ENCODE results near the gene LVRN.
"Not testable (repeated sequence)": the region's sequence is repeated elsewhere in the genome, so short reads cannot be mapped to it uniquely, and the experiment has no call there.

The LVRN gene

DNA sequence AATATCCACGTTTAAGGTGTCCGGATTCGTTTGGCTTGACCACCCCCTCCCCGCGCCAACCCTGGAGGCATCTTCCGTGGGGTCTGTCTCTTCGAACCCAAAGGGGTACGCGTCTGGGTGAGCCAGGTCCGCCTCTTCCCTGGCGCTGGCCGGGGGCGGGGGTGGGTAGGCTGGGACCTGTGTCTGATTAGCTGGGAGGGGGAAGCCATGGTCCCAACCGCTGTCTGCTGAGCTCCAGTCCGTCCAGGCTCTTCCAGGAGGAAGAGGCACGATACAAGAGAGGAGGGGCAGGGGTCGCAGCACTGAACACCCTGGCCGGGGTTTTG is at the start of gene LVRN:
Gene LVRN (plus strand): TSS at position 237 of the 326 bp plus-strand sequence. CDS start 143 bp downstream, outside the sequence.
- in situ Hi-C loops (cut with MboI; ENCODE audit: low sequenced_read_pairs) = no loop called here

GRCh38 chr5:115913623-115914400 is 48.5 kb upstream of the LVRN start:
- in situ Hi-C loops (cut with MboI; ENCODE audit: low sequenced_read_pairs) = not testable (repeated sequence)

DNA sequence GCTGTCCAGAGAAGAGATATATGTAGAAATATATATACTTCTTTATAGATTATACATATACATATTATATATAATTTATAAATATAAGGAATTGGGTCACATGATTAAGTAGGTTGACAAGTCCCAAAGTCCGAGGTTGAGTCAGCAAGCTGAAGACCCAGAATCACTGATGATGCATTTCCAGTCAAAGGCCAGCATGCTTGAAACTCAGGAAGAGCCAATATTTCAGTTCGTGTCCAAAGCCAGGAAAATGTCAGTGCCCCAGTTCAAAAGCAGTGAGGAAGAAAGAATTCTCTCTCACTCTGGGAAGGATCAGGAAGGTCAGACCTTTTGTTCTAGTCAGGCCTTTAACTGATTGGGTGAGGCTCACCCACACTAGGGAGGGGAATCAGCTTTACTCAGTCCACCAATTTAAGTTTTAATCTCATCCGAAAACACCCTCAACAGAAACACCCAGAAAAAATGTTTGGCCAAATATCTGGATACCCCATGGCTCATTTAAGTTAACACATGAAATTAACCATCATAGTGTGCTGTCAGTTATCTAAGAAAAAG is 42.0 kb upstream of the LVRN start:
- in situ Hi-C loops (cut with MboI; ENCODE audit: low sequenced_read_pairs) = no loop called here

- in situ Hi-C loops (cut with MboI; ENCODE audit: low sequenced_read_pairs) = not testable (repeated sequence)
Observed at GRCh38 chr5:115928578-115929407, 33.5 kb upstream of the LVRN start.

- in situ Hi-C loops (cut with MboI; ENCODE audit: low sequenced_read_pairs) = not testable (repeated sequence)
Observed at GRCh38 chr5:115930171-115930570, 32.1 kb upstream of the LVRN start.

DNA sequence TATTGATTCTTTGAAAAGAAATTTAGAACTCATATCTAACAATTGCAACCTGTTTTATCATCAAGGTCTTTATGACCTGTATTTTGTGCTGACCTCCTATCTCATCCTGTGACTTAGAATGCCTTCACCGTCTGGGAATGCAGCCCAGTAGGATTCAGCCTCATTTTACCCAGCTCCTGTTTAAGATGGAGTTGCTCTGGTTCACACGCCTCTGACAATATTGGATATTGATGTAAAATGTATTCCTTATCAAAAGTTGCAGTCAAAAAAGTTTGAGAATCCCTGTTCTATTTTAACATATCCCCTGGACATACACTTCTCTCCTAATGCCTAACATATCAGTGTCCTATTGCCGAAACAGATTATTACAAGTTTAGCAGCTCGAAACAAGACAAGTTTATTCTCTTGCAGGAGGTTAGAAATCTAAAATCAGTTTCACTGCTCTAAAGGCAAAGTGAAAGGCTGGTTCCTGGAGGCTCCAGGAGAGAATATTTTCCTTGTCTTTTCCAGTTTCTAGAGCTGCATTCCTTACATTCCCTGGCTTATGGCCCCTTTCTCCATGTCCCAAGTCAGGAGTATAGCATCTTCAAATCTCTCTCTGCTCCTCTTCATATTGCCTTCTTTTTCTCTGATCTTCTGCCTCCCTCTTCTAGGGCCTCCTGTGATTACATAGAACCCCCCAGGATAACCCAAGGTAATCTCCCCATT is 31.5 kb upstream of the LVRN start:
- in situ Hi-C loops (cut with MboI; ENCODE audit: low sequenced_read_pairs) = no loop called here

DNA sequence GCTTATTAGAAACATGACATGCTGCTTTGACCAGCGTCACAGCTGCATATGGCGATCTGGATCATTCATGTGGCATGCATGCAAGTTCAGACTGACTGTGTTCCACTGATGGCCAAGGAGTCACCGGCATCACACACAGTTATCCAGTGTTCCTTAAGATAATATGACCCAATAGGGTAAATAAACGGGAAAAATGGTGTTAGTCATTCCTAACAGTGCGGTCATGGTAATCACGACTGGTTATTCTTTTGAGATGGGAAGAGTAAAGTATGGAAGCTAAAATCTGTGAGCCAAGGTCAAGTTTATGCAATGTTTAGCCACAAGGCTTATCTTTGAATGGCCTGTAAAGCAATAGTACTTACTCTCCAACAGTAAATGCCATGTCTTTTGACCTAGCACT is 29.3 kb upstream of the LVRN start:
- in situ Hi-C loops (cut with MboI; ENCODE audit: low sequenced_read_pairs) = no loop called here

GRCh38 chr5:115934388-115934974 is 27.8 kb upstream of the LVRN start:
- in situ Hi-C loops (cut with MboI; ENCODE audit: low sequenced_read_pairs) = no loop called here

DNA sequence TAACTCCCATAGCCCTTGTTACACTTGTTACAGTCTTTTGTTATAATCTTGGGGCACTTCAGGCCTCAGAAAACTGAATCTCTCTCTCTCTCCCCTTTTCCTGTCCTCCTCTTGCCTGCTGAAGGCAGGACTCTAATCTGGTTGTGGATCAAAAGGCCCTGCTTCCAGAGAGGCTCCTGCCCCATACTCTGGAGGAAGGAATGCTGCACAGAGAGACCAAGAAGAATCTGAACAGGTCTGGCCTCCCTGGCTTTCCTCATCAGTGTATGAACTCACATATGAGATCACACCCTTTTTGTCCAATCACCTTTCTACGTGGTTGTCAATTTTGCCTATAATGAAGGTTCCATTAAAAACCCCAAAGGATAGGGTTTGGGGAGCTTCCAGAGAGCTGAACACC is 26.2 kb upstream of the LVRN start:
- in situ Hi-C loops (cut with MboI; ENCODE audit: low sequenced_read_pairs) = no loop called here

- in situ Hi-C loops (cut with MboI; ENCODE audit: low sequenced_read_pairs) = no loop called here
Observed at GRCh38 chr5:115939059-115939458, 23.2 kb upstream of the LVRN start.

DNA sequence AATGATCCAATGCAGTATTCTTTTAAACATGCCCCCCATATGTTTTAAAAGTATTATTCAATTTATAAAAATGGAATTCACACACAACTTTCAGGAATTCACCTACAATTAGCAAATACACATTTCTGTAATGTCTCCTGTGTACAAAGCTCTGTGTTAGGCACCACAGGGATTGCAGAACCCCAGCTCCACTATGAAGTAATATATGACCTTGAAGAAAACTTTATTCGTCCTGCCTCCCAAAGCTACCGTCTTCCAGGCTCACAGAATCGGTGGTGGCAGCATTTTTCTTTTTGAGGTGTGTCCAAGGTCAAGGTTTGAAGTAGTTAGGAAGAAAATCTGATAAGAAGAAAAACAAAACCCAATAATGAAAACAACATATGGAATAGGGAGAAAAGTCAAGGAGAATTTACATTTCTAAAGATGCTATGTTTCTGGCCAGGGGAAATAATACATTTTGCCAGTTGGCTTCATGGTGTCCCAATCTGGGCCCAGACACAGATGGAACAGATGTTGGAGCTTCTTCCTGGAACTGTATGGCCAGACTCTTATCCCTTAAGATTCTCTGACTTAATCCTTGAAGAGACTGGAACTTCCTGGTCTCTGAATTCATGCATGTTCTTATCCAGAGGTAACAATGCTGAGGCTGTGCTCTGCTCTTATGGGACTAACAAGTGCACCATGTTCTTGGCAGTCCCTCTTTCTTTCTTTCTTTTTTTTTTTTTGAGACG is 22.0 kb upstream of the LVRN start:
- in situ Hi-C loops (cut with MboI; ENCODE audit: low sequenced_read_pairs) = no loop called here

GRCh38 chr5:115941051-115941675 is 21.1 kb upstream of the LVRN start:
- in situ Hi-C loops (cut with MboI; ENCODE audit: low sequenced_read_pairs) = no loop called here

DNA sequence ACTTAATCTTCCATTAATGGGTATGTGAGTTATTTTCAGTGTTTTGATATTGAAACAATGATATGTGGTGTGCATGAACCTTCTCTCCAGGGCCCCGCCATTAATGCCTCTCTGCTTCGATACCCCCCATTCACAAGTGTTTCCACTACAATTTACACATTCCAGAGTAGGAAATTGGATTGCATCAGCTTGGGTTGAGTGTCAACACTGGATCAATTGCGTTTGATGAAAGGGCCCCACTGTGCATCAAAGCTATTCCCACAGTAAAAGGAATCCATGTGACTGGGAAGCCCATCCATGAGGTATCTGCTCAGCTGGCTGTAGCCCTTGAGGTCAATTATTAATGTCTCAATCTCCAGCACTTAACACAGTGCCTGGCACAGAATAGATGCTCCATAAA is 17.8 kb upstream of the LVRN start:
- in situ Hi-C loops (cut with MboI; ENCODE audit: low sequenced_read_pairs) = no loop called here

DNA sequence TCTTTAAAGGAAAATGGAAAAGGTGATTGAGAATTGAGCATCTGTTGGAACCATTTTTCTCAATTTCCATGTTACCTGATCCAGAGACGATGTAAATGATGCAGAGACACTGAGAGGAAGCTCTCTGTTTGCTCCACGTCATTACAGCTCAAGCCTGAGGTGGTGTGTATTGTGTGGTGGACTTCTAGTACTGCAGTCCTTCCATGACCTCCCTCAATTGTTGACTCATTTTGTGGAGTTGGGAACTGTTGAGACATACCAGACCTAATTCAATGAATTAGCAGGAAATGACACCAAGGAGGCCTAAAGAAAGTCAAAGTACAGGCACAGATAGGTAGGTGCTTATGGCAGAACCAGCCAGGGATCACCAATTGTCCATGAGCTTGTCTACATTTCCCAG is 15.6 kb upstream of the LVRN start:
- in situ Hi-C loops (cut with MboI; ENCODE audit: low sequenced_read_pairs) = no loop called here

DNA sequence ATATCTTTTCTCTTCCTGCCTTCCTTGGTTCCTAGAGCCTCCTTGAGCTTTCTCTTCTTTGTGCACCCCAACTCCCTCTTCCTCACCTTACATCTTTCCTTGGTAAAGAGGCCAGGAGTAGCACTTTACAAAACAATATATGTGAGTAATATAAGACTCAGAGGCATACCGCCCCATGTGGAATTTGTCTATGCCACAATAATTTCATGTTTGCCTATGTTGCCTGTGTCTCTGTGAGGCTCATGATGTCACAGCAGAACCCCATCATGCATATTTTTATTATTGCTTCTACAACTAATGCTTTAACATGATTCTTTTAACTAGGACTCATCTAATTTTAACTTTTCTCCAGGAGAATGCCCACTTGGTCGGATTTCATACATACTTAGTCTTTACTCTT is 15.0 kb upstream of the LVRN start:
- in situ Hi-C loops (cut with MboI; ENCODE audit: low sequenced_read_pairs) = no loop called here

- in situ Hi-C loops (cut with MboI; ENCODE audit: low sequenced_read_pairs) = no loop called here
Observed at GRCh38 chr5:115948091-115948534, 14.2 kb upstream of the LVRN start.

DNA sequence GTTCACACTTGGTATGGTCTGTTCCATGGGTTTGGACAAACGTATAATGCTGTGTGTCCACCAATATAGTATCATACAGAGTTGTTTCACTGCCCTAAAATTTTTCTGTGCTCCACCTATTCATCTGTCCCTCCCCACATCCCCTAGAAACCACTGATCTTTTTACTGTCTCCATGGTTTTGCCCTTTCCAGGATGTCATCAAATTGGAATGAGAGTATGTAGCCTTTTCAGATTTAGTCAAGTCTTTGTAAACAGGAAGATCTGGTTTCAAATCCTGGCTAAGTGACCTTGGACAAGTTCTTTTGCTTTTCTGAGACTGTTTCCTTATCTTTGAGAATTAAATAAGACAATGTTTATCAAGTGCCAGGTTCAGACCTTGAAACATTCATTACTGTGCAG is 13.2 kb upstream of the LVRN start:
- in situ Hi-C loops (cut with MboI; ENCODE audit: low sequenced_read_pairs) = no loop called here

DNA sequence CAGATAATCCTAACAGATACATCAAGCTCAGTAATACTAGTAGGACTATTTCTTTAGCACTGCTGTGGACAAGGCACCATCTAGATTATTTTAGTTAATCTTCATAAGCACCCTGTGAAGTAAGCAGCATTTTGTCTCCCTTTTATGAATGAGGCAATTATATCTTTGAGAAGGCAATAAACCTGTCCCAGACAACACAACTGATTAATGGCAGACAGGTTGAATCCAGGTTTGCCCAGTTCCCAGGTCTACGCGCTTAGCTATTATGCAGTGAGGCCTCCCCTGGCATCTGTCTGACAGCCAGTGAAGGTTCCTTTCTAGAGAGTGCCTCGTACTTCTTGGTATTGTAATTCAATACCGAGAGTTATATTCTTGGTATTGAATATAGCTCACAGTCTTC is 9.7 kb upstream of the LVRN start:
- in situ Hi-C loops (cut with MboI; ENCODE audit: low sequenced_read_pairs) = no loop called here

GRCh38 chr5:115954144-115954543 is 8.1 kb upstream of the LVRN start:
- in situ Hi-C loops (cut with MboI; ENCODE audit: low sequenced_read_pairs) = no loop called here

DNA sequence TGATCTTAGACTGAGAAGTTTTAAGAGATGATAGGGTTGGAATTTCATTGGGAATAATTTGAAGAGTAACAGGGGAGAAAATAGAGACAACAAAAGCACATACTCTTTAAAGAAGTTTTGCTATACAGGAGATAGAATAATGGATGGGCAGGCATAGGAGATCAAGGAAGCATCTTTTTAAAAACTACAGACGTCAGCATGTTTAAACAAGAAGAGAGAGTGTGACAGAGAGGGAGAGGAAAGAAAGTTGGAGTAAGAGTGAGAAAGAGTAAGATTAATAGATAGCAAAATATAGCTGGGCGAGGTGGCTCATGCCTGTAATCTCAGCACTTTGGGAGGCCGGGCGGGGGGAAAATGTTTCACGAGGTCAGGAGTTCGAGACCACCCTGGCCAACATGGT is 5.3 kb upstream of the LVRN start:
- in situ Hi-C loops (cut with MboI; ENCODE audit: low sequenced_read_pairs) = no loop called here

Measured in HL-60/S4 treated with retinoic acid at 250 ng/mL for 4 days and 3 days (cell line).